HG02610 (cell line): ENCODE data around the gene C17orf67.
"Not testable (repeated sequence)": the region's sequence is repeated elsewhere in the genome, so short reads cannot be mapped to it uniquely, and the experiment has no call there.

Experiments used
- ATAC-seq: cut with Tn5 transposase; IDR thresholded peaks from one replicate; pipeline ENCODE4 v1.9.1; 2021; ENCODE audit warnings: mild to moderate bottlenecking, moderate library complexity; ENCODE audit not compliant: unreplicated experiment

C17orf67 gene

DNA sequence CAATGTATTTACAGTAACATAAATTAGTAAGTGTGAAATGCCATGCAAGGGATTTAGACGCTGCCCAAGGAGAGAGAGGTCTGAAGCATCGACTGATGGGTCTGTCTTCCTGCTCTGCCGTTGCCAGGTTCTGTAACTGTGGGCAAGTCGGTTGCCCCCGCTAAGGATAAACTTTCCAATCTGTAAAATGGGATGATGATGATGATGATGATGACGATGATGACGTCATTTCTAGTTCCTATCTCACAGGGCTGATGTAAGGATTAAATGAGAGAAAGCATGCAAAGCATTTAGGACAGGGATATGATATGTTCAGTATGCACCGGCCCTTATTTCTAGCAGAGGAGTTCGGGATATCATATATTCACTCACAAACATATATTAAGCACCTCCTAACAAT lies 54.8 kb downstream of the C17orf67 start:
- ATAC-seq, result no peak

DNA sequence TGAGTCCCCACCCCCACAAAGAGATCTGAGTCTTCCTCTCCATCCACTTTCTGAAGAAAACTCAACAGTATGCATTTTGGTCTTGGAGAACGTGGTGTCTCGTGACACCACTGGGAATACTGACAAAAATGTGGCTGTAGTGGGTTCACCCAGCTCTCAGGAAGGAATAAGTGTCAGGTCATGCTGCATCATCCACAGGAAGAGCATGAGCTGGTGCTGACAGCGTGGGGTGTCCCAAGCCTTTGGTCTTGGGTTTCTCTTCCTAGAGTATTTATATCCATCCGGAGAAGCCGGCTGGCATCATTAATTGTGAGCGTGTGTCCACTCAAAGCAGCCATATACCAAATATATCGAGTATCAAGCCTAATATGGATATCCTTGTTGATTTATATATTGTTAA lies 55.9 kb downstream of the C17orf67 start:
- ATAC-seq, result no peak

DNA sequence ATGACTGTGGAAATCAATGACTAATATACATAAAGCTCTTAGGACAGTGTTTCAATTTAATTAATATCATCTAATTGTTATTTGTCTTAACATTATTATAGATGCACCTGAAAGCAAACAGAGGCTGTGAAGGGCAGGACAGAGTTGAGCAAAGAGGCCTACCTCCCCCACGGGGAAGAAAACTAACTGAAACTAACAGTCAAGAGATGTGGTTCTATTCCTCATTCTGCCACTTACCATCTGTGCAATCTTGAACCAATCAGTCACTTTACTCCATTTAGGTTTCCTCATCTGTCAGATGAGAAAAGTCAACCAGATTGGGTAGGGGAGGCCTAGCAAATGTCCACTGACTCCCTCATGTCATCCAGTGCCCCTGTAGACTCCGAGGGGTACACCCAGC lies 59.1 kb downstream of the C17orf67 start:
- ATAC-seq, result no peak

DNA sequence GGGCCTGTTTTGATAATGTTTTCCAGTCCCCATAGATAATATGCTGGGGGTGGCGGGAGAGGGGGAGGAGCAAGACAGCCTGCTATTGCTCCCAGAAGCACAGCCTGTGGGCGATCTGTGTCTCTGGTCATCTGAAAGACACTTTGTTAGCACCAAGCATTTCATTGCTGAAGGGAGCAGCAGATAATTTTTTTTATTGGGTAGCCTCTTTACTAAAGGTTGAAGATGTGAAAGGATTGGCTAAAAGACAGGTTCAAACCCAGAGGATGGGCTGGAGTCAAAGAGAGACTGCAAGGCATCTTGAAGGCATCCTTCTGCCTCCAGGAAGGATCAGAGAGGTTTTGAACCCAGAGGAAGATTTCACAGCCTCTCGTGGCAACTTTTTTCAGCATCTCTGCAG lies 60.6 kb downstream of the C17orf67 start:
- ATAC-seq, result no peak

DNA sequence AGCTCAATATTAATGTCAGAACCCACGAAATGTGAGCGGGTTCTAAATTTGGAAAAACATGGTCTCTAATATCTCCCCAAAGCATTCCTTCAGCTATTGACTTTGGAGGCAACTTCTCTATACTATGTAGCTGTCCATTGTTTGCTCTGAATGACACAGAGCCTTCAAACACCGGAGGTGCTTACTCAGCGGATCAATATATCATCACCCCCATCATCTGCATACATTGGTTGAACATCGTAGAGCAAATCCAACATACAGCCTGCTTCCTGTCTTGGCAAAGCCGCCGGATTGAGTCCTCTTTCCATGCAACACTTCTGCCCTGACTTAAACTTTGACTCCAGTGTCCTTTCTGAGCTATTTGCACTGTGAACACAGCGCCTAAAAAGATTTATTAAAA lies 61.3 kb downstream of the C17orf67 start:
- ATAC-seq, result no peak

DNA sequence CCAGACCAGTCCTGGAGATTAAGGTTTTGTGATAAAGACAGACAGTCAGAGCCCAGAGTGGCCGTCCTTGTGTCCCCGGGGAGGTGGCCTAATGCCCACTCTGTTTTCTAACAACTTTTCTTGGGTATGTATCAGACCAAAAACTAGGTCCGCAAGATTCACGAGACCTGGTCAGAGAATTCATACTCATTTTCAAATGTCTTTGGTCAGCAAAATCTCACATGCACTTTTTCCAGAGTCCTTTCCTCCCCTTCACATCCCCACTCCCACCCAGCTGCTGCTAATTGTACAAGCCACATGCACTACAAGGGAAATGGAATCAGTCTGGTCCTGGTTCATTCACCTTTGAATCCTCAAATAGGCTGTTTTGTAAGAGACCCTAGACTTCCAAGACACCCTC lies 61.7 kb downstream of the C17orf67 start:
- no peak for ATAC-seq

DNA sequence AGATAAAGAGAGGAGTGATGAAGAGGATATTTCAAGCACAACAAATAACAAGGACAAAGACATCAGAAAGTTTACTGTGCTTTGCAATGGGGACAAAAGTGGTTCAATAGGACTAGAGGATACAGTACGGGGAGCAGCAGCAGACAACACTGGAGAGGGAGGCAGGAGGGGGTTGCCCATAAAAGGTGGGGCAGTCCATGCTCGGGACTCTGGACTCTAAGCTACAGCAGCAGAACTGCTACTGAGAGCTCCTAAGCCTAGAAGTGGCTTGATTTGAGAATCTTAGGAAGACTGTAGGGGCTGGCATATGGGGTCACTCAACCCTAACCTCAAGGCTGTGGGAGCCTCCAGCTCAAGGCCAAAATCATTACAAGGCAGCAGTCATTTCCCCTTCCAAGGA lies 62.2 kb downstream of the C17orf67 start:
- no peak for ATAC-seq

DNA sequence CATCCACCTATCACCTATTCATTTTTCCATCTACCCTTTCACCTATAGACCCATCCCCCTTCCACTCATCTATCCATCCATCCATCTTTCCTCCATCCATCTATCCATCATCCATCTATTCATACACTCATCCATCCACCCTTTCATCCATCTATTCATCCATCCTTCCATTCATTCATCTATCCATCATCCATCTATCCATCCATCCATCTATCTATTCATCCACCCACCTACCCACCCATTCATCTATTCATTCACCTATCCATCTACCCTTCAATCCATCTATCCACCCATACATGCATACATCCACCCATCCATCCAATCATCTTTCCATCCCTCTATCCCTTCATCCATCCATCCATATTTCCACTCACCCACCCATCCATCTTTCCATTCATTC lies 63.3 kb downstream of the C17orf67 start:
- no peak for ATAC-seq

DNA sequence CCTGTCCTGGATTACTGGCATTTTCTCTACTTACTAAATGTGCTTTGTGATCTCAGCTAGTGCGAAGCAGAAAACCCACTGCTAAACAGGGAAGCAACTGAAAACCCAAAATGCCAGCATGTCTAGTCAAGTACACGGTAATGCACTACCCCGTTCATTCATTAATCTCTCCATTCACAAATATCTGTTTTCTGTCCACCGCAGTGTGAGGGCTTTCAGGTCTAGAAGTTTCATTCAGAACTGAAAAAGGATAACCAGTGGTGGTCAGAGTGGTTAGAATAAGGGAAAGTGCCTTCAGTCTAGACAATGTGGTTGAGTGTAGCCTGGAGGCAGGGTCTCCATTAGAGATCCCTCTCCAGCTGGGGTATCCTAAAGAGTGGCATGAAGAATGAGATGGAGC lies 68.3 kb downstream of the C17orf67 start:
- no peak for ATAC-seq

DNA sequence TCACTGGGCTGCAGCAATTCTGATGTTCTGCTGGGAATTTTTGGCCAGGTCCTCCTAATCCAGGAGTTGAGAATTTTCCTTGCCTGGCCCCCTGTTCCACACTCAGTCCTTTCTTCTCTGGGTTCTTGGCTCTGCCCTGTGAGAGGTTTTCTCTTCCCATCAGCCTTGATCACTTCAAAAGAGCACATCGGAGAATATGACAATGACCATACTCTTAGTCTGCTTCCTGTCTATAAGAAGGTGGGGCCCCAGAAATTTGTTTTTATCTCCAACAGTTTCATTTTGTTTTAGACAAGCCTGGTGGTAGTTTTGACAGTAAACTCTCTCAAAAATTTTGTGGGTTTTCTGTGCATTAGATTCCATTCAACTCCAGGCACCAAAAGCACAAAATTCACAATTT lies 70.7 kb downstream of the C17orf67 start:
- ATAC-seq, result no peak

DNA sequence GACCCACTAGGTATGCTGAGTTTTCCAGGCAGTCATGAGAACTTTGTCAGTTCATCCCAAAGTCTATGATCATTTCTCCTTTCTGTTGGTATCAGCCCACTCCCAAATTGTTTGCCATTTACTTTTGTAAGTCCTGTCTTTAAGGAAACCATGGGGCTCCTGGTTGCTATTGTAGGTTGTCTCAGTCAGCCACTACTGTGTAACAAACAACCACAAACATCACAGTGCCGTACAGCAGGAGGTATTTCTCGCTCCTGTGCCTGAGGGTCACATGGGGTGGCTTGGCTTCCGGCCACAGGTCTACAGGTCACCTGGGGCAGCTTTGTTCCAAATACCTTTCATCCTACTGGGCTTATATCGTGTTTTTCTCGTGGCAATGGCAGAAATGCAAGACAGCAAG lies 71.6 kb downstream of the C17orf67 start:
- no peak for ATAC-seq

DNA sequence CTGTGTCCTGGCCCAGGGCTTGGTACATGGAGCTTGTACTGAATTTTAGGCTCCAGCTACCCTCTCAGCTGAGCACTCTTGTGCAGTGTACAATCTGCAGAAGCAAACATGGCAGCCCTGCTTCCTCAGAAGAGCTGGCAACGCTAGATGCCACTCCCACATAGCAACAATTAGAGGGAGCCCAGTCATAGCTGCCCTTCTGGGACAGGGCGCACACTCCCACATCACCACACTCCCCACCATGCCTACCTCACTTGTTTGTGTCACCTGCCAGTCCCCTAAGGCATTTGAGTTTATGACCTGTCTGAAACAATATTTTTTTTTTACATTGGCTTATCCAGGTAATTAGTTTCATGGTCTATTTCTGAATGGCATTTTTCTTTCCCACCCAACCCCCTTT lies 72.3 kb downstream of the C17orf67 start:
- no peak for ATAC-seq

DNA sequence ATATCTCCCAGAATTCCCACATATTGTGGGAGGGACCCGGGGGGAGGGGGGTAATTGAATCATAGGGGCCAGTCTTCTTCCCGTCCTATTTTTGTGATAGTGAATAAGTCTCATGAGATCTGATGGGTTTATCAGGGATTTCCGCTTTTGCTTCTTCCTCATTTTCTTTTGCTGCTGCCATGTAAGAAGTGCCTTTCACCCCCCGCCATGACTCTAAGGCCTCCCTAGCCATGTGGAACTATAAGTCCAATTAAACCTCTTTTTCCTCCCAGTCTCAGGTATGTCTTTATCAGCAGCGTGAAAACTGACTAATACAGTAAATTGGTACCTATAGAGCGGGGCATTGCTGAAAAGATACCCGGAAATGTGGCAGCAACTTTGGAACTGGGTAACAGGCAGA lies 76.1 kb downstream of the C17orf67 start:
- not testable (repeated sequence) for ATAC-seq

DNA sequence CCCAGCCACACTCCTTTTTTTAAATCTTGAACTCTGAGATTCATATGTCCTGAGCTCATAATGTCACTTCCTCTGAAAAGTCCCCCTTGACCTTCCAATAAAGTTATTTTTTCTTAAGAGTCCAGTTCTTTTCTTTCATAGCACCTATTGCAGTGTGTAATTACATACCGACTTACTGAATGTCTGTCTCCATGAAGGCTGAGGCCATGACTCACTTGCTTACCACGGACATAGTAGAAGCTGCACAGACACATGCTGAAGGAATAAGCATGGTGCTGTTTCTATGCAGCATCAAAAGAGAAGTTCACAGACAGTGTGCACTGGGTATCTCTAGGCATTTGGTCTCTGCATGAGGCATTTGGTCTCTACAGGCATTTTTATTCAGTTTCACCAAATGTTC lies 77.2 kb downstream of the C17orf67 start:
- no peak for ATAC-seq

DNA sequence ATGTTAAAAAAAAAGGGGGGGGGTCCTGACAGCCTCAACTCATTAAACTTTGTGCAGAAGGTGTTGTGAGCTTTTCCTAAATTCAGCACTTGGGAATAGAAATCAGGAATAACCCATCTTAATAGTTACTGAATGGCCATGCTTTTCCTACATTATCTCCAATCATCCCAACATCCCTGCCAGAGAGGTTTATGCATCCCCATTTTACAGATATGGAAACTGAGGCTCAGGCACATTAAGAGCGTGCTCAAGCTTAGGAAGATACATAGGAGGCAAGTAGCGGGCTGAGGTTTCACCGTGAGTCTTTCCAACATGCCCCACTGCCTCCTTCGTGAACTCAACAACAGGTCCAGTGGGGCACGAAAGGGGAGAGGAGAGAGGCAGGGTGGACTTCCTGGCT lies 78.4 kb downstream of the C17orf67 start:
- ATAC-seq, result no peak

DNA sequence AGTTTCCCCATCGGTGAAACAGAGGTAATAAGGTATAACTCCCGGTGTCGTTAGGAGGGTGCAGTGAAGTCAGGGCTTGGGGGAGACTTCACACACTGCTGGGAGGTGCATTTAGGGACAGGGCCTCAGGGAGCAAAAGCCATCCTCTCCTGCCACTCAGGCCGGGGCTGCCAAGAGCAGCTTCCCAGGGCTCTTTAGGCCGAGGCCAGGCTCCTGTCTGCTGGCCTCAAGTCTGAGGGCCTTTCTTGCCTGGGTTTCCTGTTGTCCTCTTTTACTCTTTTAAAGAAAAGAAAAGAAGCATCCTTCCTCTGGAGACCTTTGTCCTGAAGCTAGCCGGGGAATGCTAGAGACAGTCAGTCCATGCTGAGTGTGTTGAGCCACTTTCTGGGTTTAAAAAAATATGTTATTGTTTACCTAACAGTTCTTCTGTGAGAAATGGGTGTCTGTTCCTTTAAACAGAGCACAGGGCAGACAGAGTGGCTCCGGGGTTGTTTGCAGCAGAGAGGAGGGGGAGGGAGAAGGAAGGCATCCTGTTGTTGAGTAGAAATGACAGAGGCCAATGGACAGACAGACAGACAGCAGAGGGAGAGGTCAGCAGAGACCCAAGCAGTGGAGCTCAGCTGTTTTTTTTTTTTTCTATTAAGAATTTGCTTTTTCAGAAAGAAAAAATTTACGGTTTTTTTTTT lies 79.1 kb downstream of the C17orf67 start:
- no peak for ATAC-seq

DNA sequence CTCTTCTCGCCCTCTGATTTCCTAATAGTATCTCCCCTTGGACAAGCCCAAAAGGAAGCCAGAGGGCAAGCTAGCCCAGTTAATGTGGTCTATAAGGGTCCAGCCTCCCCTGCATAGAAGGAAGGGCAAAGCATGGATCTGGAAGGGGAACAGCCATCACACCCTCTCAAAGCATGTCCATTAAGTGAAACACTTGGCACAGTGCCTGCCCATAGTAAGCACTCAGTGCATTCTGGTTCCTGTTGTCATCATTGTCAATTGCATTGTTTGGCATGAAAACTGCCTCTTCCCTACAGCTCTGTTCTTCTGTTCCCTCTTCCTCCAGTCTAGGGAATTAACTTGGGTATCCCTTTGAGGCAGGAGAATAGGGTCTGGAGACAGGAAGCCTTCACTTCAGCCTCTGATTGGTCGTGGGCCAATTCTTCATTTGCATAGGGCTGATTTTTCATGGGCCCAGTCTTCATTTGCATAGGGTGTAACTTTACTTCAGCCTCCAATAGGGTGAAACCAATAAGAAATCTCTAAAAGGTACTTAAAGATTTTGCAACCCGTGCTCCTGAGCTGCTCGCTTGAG lies 81.4 kb downstream of the C17orf67 start:
- ATAC-seq, result no peak

DNA sequence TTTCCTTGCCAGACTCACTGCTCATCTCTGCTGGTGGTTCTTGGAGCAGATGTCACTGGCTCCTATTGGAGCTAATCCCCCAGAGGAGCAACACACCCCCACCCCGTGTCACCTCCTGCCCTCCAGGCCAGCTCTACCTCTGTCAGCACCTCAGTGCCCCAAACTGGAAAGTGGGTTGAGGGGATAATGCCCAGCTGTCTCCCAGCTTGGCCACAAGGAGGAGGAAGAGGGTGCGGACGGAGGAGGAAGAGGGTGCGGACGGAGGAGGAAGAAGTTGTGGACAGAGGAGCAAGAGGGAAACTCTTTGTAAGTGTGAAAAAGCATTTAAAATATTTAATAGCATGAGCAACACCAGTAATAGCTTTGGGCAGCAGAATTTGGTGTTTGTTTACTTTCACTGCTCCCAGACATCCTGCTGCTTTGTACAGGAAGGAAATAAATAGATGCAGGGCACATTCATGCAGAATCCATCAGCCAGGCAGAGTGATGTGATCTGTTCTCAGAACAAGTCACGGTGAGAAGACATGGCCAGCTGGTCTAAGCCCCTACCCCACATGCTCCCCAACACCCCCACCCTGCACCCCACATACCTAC lies 82.5 kb downstream of the C17orf67 start:
- ATAC-seq, result no peak

DNA sequence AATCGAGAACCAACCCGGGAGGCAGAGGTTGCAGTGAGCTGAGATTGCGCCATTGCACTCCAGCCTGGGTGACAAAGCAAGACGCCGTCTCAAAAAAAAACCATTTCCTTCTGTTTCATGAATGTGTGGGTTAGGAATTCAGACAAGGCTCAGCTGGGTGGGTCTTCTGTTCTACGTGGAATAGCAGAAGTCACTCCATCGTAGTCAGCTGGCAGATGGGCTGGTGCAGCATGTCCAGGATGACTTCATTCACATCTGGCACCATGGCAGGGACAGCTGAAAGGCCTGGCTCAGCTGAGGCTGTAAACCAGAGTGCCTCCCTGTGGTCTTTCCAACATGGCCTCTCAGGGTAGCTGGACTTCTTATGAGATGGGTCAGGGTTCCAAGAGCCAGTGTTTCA lies 89.0 kb downstream of the C17orf67 start:
- ATAC-seq, result no peak

DNA sequence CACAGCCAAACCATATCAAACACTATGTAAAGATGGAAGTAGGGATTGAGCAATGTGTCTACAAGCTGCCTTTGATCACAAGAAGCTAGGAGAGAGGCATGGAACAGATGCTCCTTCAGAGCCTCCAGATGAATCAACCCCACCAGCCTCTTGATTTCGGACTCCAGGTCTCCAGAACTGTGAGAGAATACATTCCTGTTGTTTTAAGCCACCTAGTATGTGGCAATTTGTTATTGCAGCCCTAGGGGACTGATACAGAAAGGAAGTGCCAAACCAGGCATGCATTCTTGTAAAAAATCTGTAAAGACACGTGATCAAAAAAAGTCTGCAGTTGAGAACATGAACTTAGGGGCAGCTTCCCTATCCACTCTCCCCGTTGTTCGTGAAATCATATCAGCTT lies 91.1 kb downstream of the C17orf67 start:
- ATAC-seq, result no peak
